NCI-H1417 (cell line): Measurements from ENCODE around the gene KCNK7.

Experiments
- DNase-seq, 3 experiments: peaks; one replicate each; lab custom pipeline; 2025; lab: John Stamatoyannopoulos, UW

KCNK7 gene

DNA sequence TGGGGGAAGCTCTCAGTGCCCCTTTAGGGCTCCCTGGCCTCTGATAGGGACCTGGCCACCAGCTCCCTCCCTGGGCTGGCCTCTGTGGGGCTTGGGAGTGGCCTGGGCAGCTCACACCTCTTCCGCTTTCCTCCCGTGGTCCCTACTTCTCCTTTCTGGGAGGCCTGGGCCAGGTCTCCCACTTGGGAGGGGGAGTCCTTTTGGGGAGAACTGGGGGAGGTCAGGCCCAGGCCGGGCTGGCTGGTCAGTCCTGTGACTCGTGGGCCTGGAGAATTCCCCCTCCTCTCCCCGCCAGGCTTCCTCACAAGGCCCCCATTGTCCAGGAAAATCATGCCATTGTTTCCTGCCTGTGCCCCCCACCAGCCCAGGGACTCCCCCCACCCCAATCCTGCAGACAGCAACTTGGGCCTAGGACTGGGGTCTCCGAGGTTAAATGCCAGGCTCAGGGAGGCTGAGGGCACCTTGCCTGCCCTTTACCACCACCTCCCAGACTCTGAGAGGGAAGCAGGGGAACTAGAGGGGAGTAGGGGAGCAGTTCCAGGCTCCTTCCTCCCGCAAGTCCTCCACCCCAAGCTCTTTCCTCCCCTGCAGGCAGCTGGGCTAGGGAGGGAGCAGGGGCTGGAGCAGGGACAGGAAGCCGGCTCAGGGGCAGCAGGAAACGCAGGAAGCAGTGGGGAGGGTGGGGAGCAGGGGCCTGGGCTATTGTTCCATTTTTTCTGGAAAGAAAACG lies 15.6 kb upstream of the KCNK7 start:
- no peak for DNase-seq

DNA sequence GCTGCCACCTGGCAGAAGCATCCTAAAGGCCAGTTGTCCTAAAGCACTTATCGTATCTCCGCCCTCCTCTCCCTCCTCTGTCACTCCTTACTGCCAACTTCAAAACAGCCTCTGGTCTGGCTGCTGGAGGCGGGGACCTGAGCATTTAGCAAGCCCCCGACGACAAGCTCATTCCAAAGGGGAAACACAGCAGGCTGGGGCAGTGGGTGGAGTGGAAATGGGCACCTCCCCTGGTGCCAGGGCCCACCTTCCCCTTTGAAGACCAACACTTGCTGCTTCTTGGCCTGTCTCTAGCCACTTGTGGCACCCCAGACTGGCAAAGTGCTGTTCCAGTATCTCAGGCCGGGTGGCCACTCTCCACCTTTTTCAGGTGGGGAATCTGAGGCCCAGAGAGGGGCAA lies 14.8 kb upstream of the KCNK7 start:
- DNase-seq, result no peak

DNA sequence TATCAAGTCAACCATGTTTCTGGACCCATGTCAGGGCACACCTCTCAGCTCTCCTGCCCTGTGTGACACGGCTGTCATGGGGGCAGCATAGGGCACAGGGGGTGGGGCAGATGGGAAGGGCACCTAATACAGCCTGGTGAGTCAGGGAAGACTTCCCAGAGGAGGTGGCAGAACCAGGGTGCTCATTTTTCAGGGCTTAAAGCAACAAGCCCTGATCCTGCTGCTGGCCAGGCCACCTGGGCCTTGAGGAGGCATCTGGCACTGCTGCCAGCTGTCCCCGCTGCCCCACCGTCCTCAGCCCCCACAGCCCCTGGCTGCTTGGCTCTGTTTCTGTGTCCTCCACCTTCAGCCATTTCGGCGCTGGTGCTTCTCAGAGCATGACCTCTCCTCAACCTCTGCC lies 14.1 kb upstream of the KCNK7 start:
- no peak for DNase-seq

DNA sequence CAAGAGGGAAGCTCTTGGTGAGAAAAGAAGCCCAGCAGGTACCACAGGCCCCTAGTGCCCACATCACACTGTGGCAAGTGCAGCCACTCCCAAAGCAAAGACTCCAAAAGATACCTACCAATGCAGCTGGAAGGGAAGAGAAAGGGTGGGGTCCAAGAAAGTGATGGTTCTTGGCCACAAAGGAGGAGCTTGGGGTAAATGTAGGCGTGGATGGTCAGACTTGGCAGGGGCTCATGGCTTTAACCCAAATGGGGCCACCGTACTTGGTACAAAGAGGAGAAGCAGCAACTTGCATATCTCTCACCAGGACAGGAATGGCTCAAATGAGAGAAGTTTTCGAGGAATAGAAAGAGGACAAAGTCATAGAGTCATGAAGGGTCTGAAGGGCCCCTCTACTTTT lies 13.6 kb upstream of the KCNK7 start:
- no peak for DNase-seq

DNA sequence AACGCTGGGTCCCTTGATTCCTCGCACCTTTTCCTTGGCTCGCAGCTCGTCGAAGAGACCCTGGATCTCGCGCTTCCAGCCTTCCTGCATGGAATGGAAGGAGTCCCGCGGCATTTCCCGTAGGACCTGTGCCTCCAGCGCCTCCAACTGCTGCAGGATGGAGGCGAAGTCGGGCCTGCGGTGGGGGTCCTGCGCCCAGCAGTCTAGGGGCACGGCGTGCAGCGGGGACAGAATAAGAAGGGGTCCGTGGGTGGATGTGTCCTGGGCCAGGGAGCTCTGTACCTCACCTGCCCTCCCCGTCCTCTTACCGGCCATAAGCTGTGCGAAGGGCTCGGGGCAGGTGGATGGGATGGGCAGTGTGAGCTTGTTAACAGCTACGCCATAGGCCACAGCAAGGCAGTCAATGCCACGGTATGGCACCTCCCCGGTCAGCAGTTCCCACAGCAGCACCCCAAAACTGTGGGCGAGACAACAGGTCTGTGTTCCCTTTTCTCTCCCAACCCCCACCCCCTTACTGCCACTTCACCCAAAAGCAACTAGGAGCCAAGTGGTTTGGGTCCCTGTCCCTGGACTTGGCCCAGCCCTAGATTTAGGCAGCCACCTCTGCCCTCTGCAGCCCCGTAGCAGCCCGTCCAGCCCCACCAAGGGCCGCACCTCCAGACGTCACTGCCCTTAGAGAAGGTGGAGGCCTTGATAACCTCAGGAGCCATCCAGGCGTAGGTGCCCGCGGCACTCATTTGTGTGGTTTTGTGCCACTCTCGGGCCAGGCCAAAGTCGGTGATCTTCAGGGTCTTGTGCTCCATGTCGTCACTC lies 12.2 kb upstream of the KCNK7 start:
- no peak for DNase-seq

DNA sequence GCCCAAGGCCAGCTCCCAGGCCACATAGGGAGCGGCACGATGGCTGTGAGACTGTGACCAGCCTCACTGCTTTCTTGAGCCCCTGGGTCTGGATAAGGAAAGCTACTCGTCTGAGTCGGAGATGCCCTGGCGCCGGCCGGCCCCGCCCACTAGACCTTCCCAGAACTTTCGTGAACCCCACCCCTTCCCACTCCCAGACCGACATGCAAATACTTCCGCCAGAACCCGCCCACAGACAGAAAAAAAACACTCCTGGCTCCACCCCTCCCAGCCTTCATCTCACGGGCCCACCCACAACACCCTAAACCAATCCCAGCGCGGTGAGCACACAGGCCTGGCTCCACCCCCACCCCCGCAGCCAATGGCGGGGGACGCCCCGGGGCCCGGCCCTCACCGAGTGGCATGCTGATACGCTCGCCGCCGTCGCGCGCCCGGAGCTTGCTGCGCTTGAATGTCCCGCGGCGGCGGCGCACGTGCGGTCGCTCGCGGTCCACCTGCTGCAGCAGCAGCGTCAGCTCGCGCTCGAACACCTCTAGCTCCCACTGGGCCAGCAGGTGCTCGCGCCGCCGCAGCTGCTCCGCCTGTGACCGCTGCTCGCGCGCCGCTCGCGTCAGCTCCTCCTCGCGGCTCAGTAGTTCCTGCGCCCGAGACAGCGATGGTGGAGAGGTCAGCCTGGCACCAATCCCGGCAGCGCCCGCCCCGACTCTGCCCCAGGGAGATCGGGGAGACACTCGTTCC lies 11.4 kb upstream of the KCNK7 start:
- DNase-seq, result no peak

DNA sequence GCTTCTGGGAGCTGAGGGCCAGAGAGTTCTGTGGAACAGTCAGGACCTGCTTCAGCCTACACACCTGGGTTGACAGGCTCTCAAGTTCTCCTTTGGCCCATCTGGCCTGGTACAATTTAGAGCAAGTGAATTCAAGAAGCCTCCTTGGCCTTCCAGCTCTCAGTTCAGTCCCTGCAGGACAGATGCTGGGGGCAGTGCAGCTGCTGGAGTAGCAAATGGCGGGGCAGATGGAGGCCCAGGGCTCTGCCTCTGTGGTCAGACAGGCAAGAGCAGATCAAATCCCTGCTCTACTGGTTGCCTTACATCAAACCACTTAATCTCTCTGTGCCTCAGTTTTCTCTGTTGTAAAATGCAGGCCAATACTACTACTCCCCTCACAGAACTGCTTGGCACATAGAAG lies 8.7 kb upstream of the KCNK7 start:
- no peak for DNase-seq

DNA sequence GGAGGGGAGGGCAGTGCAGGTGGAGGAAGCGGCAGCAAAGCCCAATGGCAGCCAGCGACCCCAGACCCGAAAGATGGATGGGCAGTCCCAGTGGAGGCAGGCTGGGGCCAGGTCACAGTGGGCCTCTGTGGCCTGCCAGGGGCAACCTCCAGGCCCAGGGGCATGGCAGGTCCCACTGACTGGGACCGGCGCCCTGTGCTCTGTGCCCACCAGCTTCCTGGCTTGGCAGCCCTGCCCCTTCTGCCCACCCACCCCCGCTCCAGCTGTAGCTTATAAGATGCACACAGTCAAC lies 4.3 kb upstream of the KCNK7 start:
- DNase-seq, result no peak

DNA sequence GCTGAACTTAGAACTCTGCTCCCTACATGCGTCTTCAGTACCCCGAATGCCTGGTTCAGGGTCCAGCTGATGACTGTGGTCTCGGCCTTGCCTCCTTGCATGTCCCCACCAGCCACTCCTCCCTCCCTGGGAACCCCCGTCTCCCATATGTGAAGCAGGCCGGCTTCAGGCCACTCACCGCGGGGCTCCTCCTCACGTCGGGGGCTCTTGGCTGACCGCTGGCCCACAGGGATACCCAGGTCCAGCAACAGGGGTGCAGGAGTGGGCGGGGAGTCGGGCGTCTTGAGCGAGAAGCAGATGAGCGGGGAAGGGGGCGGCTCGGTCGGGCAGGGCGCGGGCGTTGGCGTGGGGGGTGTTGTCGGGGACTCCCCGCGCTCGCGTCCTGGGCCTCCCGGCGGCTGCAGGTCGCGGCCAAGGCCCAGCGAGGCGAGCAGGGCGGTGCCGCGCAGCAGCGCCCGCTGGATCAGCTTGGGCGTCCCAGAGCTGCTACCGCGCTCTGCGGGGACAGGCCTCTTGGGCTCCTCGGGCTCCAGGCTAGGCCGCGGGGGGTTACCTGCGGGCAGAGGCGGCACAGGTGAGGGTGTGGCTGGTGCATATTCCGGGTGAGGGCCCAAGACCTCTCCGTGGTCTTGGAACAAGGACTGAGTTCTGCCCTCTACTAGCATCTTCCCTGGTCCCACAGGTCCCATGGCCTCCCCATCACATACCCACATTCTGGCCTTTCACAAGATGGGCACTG lies 3.8 kb upstream of the KCNK7 start:
- DNase-seq, result no peak

DNA sequence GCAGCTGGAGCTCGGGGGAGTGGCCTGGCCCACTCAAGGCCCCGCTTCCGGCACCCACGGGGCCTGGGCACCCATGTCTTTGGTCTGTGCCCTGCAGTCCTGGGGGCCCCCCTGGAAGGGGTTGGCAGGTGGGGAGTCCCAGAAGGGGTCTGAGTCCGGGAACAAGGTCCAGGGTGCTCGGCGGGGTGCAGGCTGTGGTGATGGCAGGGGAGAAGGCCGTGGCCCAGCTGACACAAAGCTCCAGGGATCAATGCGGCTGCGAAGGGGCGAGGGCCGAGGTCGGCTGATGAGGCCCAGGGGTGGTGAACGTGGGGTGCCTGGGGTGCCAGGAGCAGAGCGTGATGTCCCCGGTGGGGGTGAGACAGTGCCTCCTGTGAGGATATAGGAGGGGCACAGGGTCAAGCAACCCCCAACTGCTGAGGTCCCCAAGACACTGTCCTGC lies 2.7 kb upstream of the KCNK7 start:
- DNase-seq, result no peak

DNA sequence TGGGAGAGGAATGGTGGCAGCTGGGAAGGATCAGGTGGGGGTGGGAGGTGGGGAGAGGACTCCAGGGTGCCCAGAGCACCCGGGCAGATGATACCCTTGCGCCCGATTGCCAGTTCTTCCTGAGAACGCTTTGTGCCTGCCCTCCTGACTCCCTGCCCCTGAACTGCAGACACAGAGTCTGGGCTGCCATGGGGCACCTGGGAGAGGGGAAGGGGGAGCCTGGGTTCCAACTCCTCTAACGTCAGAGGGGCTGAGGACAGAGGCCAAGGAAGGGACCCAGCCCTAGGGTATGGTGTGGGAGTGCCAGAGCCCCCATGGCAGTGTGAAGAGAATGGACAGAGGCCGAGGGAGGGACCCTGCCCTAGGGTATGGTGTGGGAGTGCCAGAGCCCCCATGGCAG lies 920 bp upstream of the KCNK7 start:
- DNase-seq, result no peak

DNA sequence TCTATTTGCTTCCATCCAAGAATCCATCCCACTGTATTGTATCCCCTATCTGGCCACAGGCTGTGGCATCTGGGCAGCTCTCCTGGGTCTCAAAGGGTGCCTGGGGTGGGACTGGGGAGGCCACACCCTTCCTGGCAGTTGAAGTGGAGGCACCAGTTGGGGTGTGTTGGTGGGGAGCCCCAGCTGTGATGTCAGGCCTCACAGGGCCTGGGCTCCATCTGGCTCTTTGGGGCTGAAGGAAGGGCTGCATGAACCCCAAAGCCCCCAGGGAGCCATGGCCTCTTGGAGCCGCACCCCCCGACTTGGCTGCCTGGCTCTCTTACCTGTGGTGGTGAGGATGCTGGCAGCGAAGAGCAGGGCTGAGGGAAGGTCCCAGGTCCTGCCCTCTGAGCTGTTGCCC lies 469 bp downstream of the KCNK7 start:
- no peak for DNase-seq

DNA sequence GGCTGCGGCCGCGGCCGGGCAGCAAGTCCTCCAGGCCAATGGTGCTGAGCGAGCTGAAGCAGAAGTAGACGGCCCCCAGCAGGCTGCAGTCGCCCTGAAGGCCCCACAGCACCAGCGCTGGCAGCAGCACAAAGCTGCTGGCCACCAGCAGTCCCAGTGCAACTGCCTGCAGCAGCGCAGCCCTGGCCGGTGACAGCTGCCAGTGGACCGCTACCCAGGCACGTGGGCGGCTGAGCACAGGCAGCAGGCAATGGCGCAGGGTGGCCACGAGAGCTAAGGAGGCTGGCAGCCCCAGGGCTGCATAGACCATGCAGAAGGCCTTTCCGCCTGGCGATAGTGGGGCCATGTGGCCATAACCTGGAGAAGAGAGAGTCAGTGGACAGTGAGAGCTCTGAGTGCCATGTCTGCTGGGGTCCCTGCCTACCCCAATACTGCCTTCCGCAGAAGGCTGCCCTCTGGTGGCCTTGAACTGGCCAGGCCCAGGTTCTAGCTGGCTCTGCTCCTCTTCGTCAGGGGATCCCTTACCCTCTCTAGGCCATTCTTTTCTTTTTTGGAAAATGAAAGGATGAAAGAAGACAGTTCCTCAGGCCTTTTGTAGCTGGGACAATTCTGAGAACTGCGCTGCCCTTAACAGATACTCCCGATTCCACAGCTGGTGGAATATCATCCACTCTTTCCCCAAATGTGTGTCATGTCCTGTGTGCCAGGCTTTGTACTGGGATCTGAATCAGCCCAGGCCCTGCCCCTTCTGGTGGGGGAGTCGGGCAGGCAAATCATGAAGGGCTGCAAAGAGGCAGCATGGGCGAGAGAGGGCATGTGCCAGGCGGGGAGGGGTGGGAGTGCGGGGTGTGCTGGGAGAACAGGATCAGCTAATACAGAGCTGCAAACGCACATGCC lies 1.8 kb downstream of the KCNK7 start:
- DNase-seq, result peak in 1 of 3 experiments; percentile 26

DNA sequence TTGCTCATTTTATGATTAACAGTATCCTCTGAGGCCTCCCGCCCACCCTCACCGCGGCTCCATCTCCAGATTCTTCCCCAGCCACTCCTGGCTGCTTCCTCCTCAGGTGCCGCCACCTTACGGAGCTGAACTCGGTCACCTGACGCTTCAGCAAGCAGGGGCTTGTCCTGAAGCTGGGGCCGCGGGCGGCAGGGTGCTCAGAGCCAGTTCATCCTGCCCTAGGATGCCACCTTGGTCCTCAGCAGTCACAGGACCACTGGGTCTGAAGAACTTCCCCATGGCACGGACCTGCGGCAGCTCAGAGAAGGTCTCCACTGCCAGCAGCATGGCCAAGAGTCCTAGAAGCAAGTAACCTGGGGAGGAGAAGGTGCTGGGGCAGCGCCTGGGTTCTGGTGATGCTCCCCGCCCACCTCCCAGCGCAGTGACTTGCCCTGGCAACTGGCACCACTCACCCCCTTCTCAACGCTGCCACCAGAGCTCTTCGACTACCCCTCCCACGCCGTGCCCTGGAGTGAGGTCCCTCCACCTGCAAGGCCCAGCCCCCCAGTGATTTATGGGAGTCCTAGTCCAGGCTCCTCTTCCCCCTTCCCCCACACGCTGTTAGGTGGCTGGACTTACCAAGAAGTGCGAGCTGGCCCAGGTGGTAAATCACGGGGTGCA lies 2.6 kb downstream of the KCNK7 start:
- DNase-seq, result peak in 1 of 3 experiments; percentile 47

DNA sequence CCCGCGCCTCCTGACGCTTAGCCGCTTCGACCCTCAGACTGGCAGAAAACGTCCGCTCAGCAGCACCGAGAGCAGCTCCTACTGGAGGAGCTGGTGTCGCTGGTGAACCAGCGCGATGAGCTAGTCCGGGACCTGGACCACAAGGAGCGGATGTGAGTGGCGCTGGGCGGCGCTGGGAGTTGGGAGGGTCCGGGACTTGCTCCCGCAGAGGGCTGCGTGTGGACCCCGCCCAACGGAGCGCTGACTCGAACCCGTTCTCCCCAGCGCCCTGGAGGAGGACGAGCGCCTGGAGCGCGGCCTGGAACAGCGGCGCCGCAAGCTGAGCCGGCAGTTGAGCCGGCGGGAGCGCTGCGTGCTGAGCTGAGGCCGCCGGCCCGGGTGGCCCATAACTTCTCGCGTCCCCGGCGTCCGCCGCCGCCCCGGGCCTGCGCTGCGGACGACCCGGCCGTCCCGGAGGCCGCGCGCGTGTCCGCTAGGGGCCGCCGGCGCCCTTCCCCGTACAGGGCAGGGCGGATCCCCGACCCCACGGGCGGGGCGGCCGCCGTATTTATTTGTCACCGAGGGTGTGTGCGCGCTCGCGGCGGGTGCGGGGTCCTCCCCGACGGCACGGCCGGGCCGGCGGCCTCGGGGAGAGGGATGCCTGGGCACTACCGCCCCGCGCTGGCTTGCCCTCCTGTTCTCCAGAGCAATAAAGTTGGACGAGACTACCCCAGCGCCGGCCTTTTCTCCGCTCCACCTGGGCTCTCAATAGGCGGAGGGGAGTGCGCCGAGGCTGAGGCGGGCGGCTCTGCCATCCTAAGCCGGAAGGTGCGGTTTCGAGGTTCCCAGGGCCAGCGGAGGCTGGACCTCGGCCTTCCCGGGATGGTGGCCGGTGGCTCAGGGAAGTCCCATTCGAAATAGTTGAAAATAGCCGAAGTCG lies 3.4 kb downstream of the KCNK7 start:
- no peak for DNase-seq

DNA sequence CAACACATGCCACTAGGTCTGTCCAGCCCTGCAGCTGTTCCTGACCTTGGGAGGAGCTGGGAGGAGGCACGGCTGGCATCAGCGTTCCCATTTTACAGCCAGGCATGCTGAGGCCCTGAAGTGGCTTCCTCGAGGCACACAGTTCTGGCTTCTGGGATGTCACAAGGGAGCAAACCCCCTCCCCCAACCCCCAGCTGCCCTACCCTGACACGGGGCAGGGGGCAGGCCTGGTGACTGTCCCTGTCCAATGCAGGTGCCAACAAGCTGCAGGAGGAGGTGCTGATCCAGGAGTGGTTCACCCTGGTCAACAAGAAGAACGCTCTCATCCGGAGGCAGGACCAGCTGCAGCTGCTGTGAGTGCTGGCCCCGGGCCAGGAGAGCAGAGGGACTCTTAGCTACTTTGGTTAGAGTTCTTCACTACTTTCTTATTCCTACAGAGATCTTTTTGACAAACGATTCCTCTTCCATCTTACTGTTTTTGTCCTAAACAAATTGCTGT lies 5.3 kb downstream of the KCNK7 start:
- peak; percentile 17 to 51 (median 23) for DNase-seq

DNA sequence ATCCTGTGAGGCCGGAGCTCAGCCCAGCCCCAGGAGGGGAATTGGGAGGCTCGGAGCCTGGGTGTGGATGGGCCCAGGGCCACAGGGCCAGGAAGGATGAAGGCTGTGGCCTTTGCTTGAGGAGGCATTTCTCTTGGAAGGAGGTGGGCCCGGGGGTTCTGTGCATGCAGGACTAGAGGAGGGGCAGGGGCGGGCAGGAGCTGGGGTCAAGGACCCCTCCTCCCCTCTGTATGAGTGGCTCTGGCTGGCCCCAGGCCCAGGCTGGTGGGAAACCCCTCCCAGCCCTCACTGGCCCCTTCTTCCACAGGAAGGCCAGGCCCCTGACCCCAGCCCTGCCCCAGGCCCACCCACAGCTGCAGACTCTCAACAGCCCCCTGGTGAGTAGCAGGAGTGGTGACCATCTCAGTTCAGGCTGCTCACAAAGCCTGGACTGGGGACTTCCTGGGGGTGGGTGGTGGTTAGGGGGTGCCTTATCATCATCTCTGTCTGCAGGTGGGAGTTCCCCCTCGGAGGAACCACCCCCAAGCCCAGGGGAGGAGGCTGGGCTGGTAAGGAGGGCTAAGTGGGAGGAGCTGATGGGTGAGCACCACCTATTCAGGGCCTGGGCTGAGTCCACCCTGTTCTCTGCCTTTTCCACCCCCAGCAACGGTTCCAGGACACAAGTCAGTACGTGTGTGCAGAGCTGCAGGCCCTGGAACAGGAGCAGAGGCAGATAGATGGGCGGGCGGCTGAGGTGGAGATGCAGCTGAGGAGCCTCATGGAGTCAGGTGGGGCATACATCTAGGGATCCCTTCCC lies 6.0 kb downstream of the KCNK7 start:
- DNase-seq, result no peak

DNA sequence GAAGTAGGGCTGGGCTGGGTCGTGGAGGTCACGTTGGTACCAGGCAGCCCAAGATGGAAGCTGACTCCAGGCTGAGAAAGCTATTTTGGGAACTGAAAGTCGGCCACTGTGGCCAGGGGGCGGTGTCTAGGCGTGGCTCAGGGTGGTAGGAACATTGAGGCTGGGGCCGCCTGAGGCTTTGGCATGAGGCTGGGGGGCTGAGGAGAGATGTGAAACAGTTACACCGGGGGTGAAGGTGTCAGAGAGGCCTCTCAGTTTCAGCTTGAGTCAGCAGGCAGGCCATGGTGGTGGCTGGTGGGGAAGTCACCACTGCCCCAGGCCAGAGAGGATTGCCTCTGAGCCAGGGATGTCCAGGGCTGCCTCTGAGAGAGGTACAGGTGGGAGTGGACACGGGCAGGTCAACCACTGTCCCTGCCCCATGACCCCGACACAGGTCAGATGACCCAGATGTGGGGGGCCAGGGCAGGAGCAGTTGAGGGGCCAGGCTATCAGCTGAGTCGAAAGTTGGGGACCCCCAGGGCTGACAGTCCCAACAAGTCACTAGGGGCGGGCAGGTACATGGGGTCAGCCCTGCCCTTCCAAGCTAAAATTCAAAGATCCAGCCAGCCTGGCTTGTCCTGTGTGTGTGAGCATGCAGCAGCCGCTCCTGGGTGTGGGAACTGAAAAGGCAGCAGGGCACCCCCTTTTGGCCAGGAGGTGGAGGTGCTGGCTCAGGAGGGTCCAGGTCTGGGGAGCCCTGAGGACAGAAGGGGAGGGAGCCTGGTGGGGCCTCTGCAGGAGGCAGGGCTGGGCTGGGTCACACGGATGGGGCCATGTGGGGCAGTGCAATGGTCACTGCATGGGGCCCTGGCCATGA lies 7.2 kb downstream of the KCNK7 start:
- peak in 1 of 3 experiments; percentile 25 for DNase-seq
